ENCODE data around the gene ZNF614.

DNA sequence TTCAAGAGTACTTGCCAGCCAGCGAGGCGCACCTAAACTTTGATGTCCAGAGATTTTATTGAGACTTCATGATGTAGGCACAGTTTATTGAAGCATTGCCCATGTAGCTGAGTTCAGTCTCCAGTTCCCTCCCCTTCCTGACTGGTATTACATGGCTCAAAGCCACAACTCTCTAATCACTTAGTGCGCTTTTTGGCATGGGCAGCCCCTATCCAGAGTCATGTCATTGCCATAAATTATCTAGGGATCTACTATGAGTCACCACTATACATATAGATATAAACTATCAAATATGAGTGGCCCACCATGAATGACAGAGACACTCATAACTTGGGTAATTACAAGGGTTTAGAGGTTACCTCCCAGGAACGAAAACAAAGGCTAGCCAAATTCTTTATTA lies 7.7 kb downstream of the ZNF614 start:
- no peak for TF ChIP-seq POLR2A (IDR thresholded peaks at IDR 0.05; ENCODE audit: low read depth, low read length)
- no peak for TF ChIP-seq TAF1 (IDR thresholded peaks at IDR 0.05; ENCODE audit: borderline replicate concordance, low read depth, low read length)

Data from GM12892 (cell line).